GM23338 (cell line): ENCODE measurements around the gene UBTD1. TPM values are rescaled to one million over a fixed set of nuclear protein-coding genes. Genes with fewer than 3 reads are reported as not detected.

Source experiments
- ATAC-seq: fragments of 200-7000 bp; cut with Tn5 transposase; 3 replicates; pipeline ENCODE4 v1.9.1; 2020
- DNase-seq: peaks from one replicate; pipeline ENCODE4 v3.0.0-alpha.2; 2015; ENCODE audit warnings: low spot score
- H2AFZ ChIP-seq: fragments of 200-600 bp; sonication (generic); 2 replicates; pipeline ENCODE4 v1.8.0; 2016; ENCODE audit warnings: antibody characterized with exemption, mild to moderate bottlenecking, moderate library complexity
- H3F3A ChIP-seq: fragments of 200-600 bp; sonication (generic); replicated peaks from 2 replicates; pipeline ENCODE4 v1.8.0; 2017; ENCODE audit warnings: antibody characterized with exemption, mixed run types, low read depth
- H3K27ac ChIP-seq: fragments of 200-600 bp; sonication (generic); 2 replicates; pipeline ENCODE4 v1.6.1; 2016; ENCODE audit warnings: low read depth
- H3K27me3 ChIP-seq: fragments of 200-600 bp; sonication (generic); 2 replicates; pipeline ENCODE4 v1.8.0; 2016; ENCODE audit warnings: mild to moderate bottlenecking, mixed run types, moderate library complexity; ENCODE audit not compliant: insufficient read depth
- H3K36me3 ChIP-seq: fragments of 200-600 bp; sonication (generic); 2 replicates; pipeline ENCODE4 v1.8.0; 2016; ENCODE audit warnings: mild to moderate bottlenecking; ENCODE audit not compliant: insufficient read depth
- H3K4me1 ChIP-seq: fragments of 200-600 bp; sonication (generic); 2 replicates; pipeline ENCODE4 v1.8.0; 2016; ENCODE audit warnings: mild to moderate bottlenecking, moderate library complexity; ENCODE audit not compliant: insufficient read depth
- H3K4me2 ChIP-seq: fragments of 200-600 bp; sonication (generic); 2 replicates; pipeline ENCODE4 v1.7.1; 2017; ENCODE audit warnings: mixed run types
- H3K4me3 ChIP-seq: fragments of 200-600 bp; sonication (generic); 2 replicates; pipeline ENCODE4 v1.6.1; 2016; ENCODE audit warnings: mixed run types
- H3K79me2 ChIP-seq: fragments of 200-600 bp; sonication (generic); replicated peaks from 2 replicates; pipeline ENCODE4 v1.8.0; 2017; ENCODE audit warnings: mild to moderate bottlenecking; ENCODE audit not compliant: insufficient read depth
- H3K9me2 ChIP-seq: fragments of 200-600 bp; sonication (generic); 2 replicates; pipeline ENCODE4 v1.8.0; 2017; ENCODE audit not compliant: insufficient read depth
- H4K20me1 ChIP-seq: fragments of 200-600 bp; sonication (generic); replicated peaks from 2 replicates; pipeline ENCODE4 v1.8.0; 2017; ENCODE audit warnings: mild to moderate bottlenecking; ENCODE audit not compliant: insufficient read depth
- H3K27ac Mint-ChIP-seq: 2 replicates; pipeline ENCODE4 v1.8.0; 2020; ENCODE audit warnings: inconsistent platforms, mild to moderate bottlenecking, moderate library complexity, mixed read lengths
- H3K27me3 Mint-ChIP-seq: 3 replicates; pipeline ENCODE4 v1.8.0; 2022; ENCODE audit warnings: low read depth, mild to moderate bottlenecking, moderate library complexity, mixed read lengths, inconsistent platforms; ENCODE audit not compliant: insufficient read depth, poor library complexity
- H3K36me3 Mint-ChIP-seq: 3 replicates; pipeline ENCODE4 v1.8.0; 2021; ENCODE audit warnings: low read depth, mild to moderate bottlenecking, inconsistent platforms, moderate library complexity, mixed read lengths
- H3K4me1 Mint-ChIP-seq: 3 replicates; pipeline ENCODE4 v1.8.0; 2020; ENCODE audit warnings: mild to moderate bottlenecking, inconsistent platforms, mixed read lengths
- H3K4me3 Mint-ChIP-seq: 3 replicates; pipeline ENCODE4 v1.8.0; 2021; ENCODE audit warnings: moderate library complexity, mild to moderate bottlenecking, inconsistent platforms, mixed read lengths
- H3K9me3 Mint-ChIP-seq: 3 replicates; pipeline ENCODE4 v1.8.0; 2020; ENCODE audit warnings: moderate library complexity, mild to moderate bottlenecking, inconsistent platforms, mixed read lengths
- CREB1 ChIP-seq: fragments of 250-450 bp; sonication (Bioruptor Pico); IDR thresholded peaks from 2 replicates; pipeline ENCODE4 v1.5.0; 2020; ENCODE audit warnings: low read depth, mild to moderate bottlenecking, moderate library complexity
- ETS1 ChIP-seq: IDR thresholded peaks from 2 replicates; pipeline ENCODE4 v1.6.1; 2016; ENCODE audit warnings: antibody characterized with exemption
- EZH2 ChIP-seq: fragments of 200-600 bp; sonication (generic); IDR thresholded peaks from one replicate; pipeline ENCODE4 v1.8.0; 2017; ENCODE audit warnings: antibody characterized with exemption, mild to moderate bottlenecking, low read depth; ENCODE audit not compliant: unreplicated experiment
- EZH2phosphoT487 ChIP-seq: fragments of 200-600 bp; sonication (generic); IDR thresholded peaks from one replicate; pipeline ENCODE4 v1.8.1; 2018; ENCODE audit warnings: antibody characterized with exemption; ENCODE audit not compliant: unreplicated experiment
- JUNB ChIP-seq: IDR thresholded peaks from one replicate; pipeline ENCODE4 v1.6.1; 2016; ENCODE audit warnings: antibody characterized with exemption; ENCODE audit not compliant: unreplicated experiment
- NANOG ChIP-seq: IDR thresholded peaks from 2 replicates; pipeline ENCODE4 v1.6.1; 2016; ENCODE audit warnings: antibody characterized with exemption, borderline replicate concordance
- POLR2AphosphoS5 ChIP-seq: IDR thresholded peaks from 2 replicates; pipeline ENCODE4 v1.6.1; 2016; ENCODE audit warnings: antibody characterized with exemption, low read depth
- REST ChIP-seq: IDR thresholded peaks from one replicate; pipeline ENCODE4 v1.6.1; 2018; ENCODE audit warnings: antibody characterized with exemption; ENCODE audit not compliant: unreplicated experiment
- ZNF114 ChIP-seq: fragments of 250-450 bp; sonication (Bioruptor Pico); IDR thresholded peaks from 2 replicates; pipeline ENCODE4 v1.5.0; 2020; ENCODE audit warnings: mild to moderate bottlenecking, moderate library complexity
- ZNF331 ChIP-seq: fragments of 250-450 bp; sonication (Bioruptor Pico); IDR thresholded peaks from 2 replicates; pipeline ENCODE4 v1.5.0; 2020; ENCODE audit warnings: low read depth, mild to moderate bottlenecking, moderate library complexity
- polyA plus RNA-seq: library from polyadenylated mRNA; unstranded; fragments of >200 nt; fragmentation: Nextera tagmentation; extraction: Ambion mirVana; gene quantifications from 2 replicates; pipeline ENCODE4 v1.2.1, GENCODE V29; 2016
- total RNA-seq: library from RNA; depleted of rRNA; stranded (reverse); fragments of >200 nt; shearing (Covaris generic); gene quantifications from 2 replicates; pipeline ENCODE4 v1.2.3, GENCODE V29; 2014
- TF ChIP-seq, protein P1 (sequence below), 2 experiments: fragments of 200-600 bp in 1 of 2; sonication (generic) in 1 of 2; conservative IDR thresholded peaks; 2 replicates each; pipeline versions ENCODE4 v1.5.1 to v1.6.1; 2016 to 2017; ENCODE audit warnings: antibody characterized with exemption in 2 of 2, low read depth in 2 of 2, mild to moderate bottlenecking in 2 of 2, moderate library complexity in 1 of 2
- TF ChIP-seq, protein P2 (sequence below): fragments of 250-450 bp; sonication (Bioruptor Pico); IDR thresholded peaks from 2 replicates; pipeline ENCODE4 v1.5.0; 2020; ENCODE audit warnings: mild to moderate bottlenecking, moderate library complexity

UBTD1 gene
- total and polyA plus RNA-seq, 2 experiments from 2014 or later: 17.3 to 29.0 TPM

DNA sequence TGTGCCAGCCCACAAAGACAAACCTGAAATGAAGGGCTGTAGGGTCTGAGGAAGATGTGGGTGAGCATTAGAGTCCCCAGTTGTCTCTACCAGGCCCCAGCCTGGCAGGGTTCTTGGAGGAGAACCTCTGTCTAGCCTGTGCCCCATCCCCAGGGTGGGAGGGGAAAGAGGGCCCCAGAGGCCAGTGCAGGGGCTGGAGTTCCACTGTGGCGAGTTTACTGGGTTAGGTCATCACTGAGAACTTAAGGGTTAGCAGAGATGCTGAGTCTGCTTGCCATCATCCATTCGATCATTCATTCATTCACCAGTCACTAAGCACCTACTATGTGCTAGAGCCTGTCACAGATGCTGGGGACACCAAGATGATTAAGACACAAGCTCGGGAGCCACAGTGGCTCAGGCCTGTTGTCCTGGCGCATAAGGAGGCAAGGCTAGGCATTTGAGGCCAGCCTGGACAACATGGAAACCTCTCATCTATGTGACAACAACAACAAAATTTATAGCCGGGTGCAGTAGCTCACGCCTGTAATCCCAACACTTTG, 76.5 kb downstream of the UBTD1 start:
- Mint-ChIP-seq H3K4me3 (no peak overlapping the region), H3K36me3 (no peaks in the 10 kb centered on the region)

More for the DNA sequence above, 76.5 kb downstream of the UBTD1 start:
- no peak for ATAC-seq
- H3K27me3 ChIP-seq: no peaks in the 10 kb centered on the region
- H3K9me3 Mint-ChIP-seq: no peaks in the 10 kb centered on the region
- no peak overlapping the region for H3K4me3 ChIP-seq
- no peak overlapping the region for H3K4me2 ChIP-seq
- H3K4me1 ChIP-seq: no peaks in the 10 kb centered on the region; the same call in 1 of the 2 replicates
- no peak overlapping the region for H2AFZ ChIP-seq
- H3K9me2 ChIP-seq: no peaks in the 10 kb centered on the region
- H3K27ac Mint-ChIP-seq: no peak overlapping the region
- H4K20me1 ChIP-seq: 0 out of 2 replicates have a peak, but pooled peaks cover 3% of the 10 kb centered on the region
- peaks cover 6% of the 10 kb centered on the region for H3K27me3 Mint-ChIP-seq
- no peaks in the 10 kb centered on the region for H3K79me2 ChIP-seq
- H3F3A ChIP-seq: no peaks in the 10 kb centered on the region
- H3K4me1 Mint-ChIP-seq: peaks cover 17% of the 10 kb centered on the region; the same call in 2 of the 3 replicates
- no peak overlapping the region; the same call in 1 of the 2 replicates for H3K27ac ChIP-seq
- H3K36me3 ChIP-seq: no peaks in the 10 kb centered on the region
- no peak for DNase-seq
- TF ChIP-seq ZNF331 (CRISPR knock-in tag) (no peak), REST (no peak), POLR2AphosphoS5 (no peak), CREB1 (no peak), JUNB (no peak), EZH2 (no peak), EZH2phosphoT487 (no peak), NANOG (no peak), ETS1 (no peak), ZNF114 (no peak)
- TF ChIP-seq, protein P1, sequence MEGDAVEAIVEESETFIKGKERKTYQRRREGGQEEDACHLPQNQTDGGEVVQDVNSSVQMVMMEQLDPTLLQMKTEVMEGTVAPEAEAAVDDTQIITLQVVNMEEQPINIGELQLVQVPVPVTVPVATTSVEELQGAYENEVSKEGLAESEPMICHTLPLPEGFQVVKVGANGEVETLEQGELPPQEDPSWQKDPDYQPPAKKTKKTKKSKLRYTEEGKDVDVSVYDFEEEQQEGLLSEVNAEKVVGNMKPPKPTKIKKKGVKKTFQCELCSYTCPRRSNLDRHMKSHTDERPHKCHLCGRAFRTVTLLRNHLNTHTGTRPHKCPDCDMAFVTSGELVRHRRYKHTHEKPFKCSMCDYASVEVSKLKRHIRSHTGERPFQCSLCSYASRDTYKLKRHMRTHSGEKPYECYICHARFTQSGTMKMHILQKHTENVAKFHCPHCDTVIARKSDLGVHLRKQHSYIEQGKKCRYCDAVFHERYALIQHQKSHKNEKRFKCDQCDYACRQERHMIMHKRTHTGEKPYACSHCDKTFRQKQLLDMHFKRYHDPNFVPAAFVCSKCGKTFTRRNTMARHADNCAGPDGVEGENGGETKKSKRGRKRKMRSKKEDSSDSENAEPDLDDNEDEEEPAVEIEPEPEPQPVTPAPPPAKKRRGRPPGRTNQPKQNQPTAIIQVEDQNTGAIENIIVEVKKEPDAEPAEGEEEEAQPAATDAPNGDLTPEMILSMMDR (conservative IDR thresholded peaks at IDR 0.05; ENCODE audit: low read depth in 2 of 2): no peak
- TF ChIP-seq, protein P2, sequence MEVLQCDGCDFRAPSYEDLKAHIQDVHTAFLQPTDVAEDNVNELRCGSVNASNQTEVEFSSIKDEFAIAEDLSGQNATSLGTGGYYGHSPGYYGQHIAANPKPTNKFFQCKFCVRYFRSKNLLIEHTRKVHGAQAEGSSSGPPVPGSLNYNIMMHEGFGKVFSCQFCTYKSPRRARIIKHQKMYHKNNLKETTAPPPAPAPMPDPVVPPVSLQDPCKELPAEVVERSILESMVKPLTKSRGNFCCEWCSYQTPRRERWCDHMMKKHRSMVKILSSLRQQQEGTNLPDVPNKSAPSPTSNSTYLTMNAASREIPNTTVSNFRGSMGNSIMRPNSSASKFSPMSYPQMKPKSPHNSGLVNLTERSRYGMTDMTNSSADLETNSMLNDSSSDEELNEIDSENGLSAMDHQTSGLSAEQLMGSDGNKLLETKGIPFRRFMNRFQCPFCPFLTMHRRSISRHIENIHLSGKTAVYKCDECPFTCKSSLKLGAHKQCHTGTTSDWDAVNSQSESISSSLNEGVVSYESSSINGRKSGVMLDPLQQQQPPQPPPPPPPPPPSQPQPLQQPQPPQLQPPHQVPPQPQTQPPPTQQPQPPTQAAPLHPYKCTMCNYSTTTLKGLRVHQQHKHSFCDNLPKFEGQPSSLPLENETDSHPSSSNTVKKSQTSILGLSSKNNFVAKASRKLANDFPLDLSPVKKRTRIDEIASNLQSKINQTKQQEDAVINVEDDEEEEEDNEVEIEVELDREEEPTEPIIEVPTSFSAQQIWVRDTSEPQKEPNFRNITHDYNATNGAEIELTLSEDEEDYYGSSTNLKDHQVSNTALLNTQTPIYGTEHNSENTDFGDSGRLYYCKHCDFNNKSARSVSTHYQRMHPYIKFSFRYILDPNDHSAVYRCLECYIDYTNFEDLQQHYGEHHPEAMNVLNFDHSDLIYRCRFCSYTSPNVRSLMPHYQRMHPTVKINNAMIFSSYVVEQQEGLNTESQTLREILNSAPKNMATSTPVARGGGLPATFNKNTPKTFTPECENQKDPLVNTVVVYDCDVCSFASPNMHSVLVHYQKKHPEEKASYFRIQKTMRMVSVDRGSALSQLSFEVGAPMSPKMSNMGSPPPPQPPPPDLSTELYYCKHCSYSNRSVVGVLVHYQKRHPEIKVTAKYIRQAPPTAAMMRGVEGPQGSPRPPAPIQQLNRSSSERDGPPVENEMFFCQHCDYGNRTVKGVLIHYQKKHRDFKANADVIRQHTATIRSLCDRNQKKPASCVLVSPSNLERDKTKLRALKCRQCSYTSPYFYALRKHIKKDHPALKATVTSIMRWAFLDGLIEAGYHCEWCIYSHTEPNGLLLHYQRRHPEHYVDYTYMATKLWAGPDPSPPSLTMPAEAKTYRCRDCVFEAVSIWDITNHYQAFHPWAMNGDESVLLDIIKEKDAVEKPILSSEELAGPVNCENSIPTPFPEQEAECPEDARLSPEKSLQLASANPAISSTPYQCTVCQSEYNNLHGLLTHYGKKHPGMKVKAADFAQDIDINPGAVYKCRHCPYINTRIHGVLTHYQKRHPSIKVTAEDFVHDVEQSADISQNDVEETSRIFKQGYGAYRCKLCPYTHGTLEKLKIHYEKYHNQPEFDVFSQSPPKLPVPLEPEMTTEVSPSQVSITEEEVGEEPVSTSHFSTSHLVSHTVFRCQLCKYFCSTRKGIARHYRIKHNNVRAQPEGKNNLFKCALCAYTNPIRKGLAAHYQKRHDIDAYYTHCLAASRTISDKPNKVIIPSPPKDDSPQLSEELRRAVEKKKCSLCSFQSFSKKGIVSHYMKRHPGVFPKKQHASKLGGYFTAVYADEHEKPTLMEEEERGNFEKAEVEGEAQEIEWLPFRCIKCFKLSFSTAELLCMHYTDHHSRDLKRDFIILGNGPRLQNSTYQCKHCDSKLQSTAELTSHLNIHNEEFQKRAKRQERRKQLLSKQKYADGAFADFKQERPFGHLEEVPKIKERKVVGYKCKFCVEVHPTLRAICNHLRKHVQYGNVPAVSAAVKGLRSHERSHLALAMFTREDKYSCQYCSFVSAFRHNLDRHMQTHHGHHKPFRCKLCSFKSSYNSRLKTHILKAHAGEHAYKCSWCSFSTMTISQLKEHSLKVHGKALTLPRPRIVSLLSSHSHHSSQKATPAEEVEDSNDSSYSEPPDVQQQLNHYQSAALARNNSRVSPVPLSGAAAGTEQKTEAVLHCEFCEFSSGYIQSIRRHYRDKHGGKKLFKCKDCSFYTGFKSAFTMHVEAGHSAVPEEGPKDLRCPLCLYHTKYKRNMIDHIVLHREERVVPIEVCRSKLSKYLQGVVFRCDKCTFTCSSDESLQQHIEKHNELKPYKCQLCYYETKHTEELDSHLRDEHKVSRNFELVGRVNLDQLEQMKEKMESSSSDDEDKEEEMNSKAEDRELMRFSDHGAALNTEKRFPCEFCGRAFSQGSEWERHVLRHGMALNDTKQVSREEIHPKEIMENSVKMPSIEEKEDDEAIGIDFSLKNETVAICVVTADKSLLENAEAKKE (CRISPR knock-in tag): no peak
